Measurements from ENCODE around the gene PPP2R5B.

DNA sequence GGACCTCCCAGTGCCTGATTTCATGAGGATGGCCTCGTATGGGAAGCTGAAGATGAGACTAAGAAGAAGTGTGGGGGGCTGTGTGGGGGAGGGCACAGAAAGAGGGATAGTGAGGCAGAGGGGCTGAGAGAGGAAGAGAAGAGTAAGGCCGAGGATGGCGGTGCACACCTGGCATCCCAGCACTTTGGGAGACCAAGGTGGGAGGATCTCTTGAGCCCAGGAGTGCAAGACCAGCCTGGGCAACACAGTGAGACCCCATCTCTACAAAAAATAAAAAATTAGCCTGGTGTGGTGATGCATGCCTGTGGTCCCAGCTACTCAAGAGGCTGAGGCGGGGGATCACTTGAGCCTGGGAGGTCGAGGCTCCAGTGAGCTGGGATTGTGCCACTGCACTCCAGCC lies 32.6 kb upstream of the PPP2R5B start:
- TF ChIP-seq CTCF (IDR thresholded peaks at IDR 0.05) (no peak), POLR2AphosphoS5 (IDR thresholded peaks at IDR 0.05) (no peak), POLR2A (IDR thresholded peaks at IDR 0.05) (no peak), EP300 (IDR thresholded peaks at IDR 0.05) (no peak)
